H1 (cell line): ENCODE measurements around the gene LOX.

Source experiments
- CBX8 ChIP-seq: fragments of 300-800, 300-1000 bp; sonication (generic); IDR thresholded peaks from 2 replicates; pipeline ENCODE4 v1.7.1; 2016; ENCODE audit warnings: low read depth, low read length, borderline replicate concordance
- EP300 ChIP-seq, 2 experiments: IDR thresholded peaks; 1 replicate in 1 of 2; 2 replicates in 1 of 2; pipeline ENCODE4 v1.6.1; 2011 to 2012; ENCODE audit warnings: low read depth in 2 of 2, low read length in 2 of 2, mild to moderate bottlenecking in 2 of 2, borderline replicate concordance in 1 of 2, inconsistent platforms in 1 of 2, moderate library complexity in 1 of 2
- POLR2A ChIP-seq, 2 experiments: IDR thresholded peaks; 1 replicate in 1 of 2; 2 replicates in 1 of 2; pipeline ENCODE4 v1.6.1; 2011; ENCODE audit warnings: low read depth in 2 of 2, low read length in 2 of 2, mild to moderate bottlenecking in 2 of 2; ENCODE audit errors: control extremely low read depth in 1 of 2
- RAD21 ChIP-seq, 2 experiments: IDR thresholded peaks in 1 of 2; conservative IDR thresholded peaks in 1 of 2; 2 replicates each; pipeline ENCODE4 v1.6.1; 2011; ENCODE audit warnings: low read depth in 2 of 2, low read length in 2 of 2, improper control_type of control experiment in 1 of 2, inconsistent platforms in 1 of 2, mild to moderate bottlenecking in 1 of 2, moderate library complexity in 1 of 2
- RFX5 ChIP-seq: IDR thresholded peaks from 2 replicates; pipeline ENCODE4 v1.6.1; 2011; ENCODE audit warnings: low read depth, low read length, improper control_type of control experiment, borderline replicate concordance
- TF ChIP-seq, protein P1 (sequence below), 3 experiments: IDR thresholded peaks; 1 replicate in 2 of 3; 2 replicates in 1 of 3; pipeline versions ENCODE4 v1.5.1 to v1.6.1; 2011; ENCODE audit warnings: low read length in 3 of 3, mild to moderate bottlenecking in 3 of 3, inconsistent platforms in 2 of 3, low read depth in 1 of 3, moderate library complexity in 1 of 3; ENCODE audit not compliant: insufficient read depth in 1 of 3; ENCODE audit errors: control extremely low read depth in 1 of 3

GRCh38 chr5:122022966-122023365 is 55.1 kb downstream of the LOX start:
- TF ChIP-seq CBX8 (no peak), EP300 (IDR thresholded peaks at IDR 0.05; ENCODE audit: borderline replicate concordance in 1 of 2, low read depth in 2 of 2, low read length in 2 of 2) (no peak), RAD21 (IDR thresholded peaks at IDR 0.05 in 1 of 2, conservative IDR thresholded peaks at IDR 0.05 in 1 of 2; ENCODE audit: low read depth in 2 of 2, low read length in 2 of 2) (no peak), RFX5 (no peak), POLR2A (IDR thresholded peaks at IDR 0.05; ENCODE audit: control extremely low read depth in 1 of 2, low read depth in 2 of 2, low read length in 2 of 2) (no peak)
- TF ChIP-seq, protein P1, sequence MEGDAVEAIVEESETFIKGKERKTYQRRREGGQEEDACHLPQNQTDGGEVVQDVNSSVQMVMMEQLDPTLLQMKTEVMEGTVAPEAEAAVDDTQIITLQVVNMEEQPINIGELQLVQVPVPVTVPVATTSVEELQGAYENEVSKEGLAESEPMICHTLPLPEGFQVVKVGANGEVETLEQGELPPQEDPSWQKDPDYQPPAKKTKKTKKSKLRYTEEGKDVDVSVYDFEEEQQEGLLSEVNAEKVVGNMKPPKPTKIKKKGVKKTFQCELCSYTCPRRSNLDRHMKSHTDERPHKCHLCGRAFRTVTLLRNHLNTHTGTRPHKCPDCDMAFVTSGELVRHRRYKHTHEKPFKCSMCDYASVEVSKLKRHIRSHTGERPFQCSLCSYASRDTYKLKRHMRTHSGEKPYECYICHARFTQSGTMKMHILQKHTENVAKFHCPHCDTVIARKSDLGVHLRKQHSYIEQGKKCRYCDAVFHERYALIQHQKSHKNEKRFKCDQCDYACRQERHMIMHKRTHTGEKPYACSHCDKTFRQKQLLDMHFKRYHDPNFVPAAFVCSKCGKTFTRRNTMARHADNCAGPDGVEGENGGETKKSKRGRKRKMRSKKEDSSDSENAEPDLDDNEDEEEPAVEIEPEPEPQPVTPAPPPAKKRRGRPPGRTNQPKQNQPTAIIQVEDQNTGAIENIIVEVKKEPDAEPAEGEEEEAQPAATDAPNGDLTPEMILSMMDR (IDR thresholded peaks at IDR 0.05; ENCODE audit: control extremely low read depth in 1 of 3, insufficient read depth in 1 of 3, low read depth in 1 of 3, low read length in 3 of 3) = no peak
